GM19467 (cell line): ENCODE results near the gene RBM44.

Experiments used
- ATAC-seq: cut with Tn5 transposase; IDR thresholded peaks from one replicate; pipeline ENCODE4 v1.9.1; 2021; ENCODE audit warnings: mild to moderate bottlenecking, moderate library complexity; ENCODE audit not compliant: unreplicated experiment

The RBM44 gene

DNA sequence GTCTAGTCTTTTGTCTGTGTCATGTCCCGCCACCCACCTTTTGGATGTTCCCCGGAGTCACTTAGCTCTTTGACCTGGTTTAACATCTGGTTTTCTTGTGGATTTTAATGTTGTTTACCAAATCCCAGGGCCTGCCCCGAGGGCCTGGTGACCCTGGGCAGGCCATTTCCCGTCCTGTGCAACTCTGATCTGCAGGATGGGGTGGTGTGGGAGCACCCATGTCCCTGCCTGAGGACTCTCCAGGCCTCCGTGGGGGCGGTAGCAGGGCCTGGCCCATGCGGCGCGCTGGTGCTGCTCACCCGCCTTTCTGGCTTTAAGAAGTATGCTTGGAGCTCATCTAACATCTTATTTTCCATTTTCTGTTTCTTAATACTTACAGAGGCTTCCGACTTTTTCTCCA is 71.5 kb downstream of the RBM44 start:
- no peak for ATAC-seq

DNA sequence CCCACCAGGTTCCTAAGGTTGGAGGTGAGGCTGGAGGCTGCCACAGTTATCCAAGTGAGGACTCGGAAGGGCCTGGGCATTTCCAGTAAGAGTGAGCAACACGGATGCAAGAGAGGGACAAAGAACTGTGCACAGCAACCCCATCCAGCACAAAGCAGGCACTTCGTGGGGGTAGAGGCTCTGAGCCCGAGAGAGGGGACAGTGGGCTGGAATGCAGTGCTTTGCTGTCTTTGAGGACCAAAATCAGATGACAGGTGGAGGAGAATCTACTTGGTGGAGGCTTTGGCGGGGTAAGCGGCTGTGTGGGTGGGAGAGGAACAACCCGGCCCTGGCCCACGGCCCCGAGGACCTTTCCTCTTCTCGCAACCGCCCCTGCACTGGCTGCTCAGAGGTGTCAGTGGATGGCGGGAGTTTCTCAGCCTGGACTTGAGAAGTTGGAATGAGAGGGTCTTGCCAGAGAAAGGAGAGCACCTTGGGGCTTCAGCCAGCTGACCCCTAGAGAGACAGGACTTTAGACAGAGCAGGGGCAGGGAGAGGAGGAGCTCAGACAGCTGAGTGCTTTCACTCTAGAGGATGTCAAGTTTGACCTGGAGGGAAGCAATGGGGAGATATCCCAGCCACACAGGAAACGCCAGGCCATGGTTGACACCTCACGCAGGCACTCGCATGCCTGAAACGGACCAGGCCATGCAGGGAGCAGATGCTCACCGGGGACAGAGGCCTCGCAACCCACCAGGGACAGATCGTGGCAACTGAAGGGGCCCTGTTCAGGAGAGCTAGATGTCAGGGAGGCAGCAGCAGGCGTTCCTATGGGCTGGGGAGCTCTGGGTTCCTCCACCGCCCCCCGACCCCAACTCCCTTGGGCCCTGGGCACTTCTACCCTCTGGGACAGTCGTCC is 72.4 kb downstream of the RBM44 start:
- ATAC-seq = no peak

- no peak for ATAC-seq
Measured at GRCh38 chr2:237872178-237872887, 73.8 kb downstream of the RBM44 start.

- no peak for ATAC-seq
Measured at GRCh38 chr2:237873421-237873831, 74.8 kb downstream of the RBM44 start.

DNA sequence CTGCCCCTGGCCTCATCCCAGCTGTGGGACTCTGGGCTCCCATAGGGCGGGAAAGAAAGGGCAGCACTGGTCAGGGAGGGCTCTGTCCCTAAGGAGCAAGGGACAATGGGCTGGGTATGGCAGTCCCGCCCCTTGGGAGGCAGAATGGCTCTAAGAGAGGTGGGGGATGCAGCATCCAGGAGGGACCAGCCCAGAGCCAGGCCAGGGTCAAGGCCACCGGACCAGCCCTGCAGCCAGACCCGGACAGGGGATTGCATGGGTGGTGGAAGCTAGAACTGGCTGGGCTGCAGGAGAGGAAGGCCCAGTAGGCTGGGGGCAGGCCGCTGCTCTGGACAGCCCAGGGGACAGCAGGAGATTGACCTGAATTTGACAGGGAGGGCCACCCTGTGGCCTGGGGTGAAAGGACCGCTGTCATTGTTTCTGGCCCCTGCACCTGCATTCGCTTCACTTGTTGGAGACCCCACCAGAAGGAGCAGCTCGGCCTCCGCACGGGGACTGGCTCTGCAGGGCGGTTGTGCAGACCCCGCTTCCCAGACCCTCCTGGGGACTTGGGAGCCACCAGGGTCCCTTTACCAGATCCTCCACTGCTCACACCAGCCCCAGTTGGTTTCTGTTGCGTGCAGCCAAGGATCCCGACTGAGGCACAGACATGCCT is 75.4 kb downstream of the RBM44 start:
- no peak for ATAC-seq

DNA sequence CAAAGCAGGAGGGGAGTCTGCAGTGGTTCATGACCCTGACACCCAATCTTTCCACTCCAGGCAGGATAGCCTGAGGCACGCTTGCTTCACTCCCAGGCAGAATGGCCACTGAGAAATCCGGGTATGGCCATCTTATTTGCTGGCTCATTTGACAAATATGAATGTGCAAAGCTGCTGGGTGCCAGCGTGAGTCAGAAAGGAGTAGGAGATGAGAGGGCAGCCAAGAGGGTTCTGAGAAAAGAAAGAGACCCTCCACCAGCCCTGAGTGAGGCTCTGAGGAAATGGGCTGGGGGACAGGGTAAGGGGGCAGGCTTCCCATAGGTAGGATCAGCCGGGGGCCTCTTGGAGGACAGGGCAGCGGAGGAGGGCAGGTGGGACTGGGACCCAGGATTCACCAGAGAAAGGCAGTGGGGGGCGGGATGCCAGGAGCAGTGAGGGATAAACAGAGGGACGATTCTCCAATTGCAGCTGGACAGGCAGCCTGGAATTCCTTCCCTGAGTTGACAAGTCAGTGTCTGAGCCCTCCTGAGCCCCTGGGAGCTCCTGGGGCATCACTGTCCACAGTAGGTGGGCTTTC is 76.1 kb downstream of the RBM44 start:
- ATAC-seq = no peak

DNA sequence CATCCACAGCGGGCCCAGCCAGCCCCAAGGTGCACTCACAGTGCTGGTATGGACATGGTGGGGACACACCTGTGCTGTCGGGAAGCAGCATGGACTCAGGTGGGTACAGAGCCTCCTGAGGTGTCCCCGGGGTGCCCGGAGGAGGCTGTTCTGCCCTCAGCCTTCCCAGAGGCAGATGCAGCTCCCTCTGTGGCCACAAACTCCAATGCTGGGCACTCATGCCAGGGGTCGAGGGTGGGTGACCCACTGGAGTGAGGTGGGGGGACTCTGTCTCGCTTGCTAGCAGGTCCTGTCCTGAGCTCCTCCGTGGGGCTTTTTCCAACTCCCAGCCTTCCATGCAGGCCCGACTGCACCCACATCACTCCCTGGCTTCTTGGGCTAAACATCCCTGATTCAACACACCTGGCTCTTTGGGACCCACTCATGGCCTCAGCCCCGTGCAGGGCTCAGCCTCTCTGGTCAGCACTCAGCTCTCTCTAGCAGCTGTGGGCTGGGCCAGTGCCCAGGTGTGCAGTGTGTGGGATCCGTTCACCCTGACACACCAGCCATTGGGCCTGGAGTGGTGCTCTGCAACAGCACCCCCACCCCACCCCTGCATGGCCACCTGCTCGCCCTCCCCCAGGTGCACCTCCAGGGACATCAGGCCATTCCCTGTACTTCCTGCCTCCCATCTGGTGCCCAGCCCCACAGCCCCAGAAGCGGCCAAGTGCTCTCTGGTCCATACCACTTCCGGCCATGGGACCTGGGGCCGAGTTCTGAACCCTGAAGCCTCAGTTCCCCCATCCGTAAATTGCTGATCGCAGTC is 76.9 kb downstream of the RBM44 start:
- ATAC-seq = no peak

GRCh38 chr2:237876061-237876526 is 77.5 kb downstream of the RBM44 start:
- ATAC-seq = no peak

DNA sequence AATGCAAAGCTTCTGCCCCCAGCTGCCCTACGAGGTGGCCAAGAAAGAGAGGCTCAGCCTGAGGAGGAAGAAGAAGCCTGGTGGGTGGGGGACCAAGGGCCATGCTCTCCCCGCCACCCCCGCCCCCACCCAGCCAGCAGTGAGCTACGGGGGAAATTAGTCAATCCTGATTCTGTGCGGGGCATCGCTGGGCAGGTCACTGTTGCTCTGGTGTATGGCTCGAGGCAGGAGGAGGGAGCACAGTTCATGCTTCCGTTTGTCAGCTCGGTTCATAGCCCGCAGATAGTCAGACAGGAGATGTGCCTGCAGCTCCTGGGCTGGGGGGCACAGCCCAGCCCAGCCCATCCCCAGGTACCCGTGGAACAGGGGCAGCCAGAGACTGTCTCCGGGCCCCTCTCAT is 78.0 kb downstream of the RBM44 start:
- no peak for ATAC-seq

DNA sequence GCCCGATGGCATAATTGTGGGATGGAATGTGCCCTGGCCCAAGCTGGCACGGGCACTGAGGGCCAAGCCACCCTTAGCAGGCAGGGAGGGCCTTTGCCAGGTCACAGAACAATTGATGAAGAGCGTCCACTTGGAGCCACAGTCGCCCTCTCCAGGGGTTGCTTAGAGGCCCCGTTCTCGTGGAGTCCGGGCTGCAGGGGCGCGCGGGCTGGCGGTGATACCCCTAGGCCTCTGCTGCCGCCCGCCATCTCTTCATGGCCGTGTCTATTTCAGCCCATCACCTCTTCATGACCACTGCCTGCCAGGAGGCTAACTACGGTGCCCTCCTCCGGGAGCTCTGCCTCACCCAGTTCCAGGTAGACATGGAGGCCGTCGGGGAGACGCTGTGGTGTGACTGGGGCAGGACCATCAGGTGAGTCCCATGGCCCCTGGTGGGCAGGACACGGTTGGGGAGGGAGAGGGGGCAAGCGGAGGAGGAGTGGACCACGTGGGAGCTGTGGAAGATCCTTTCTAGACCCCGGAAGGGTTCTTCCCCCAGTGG is 78.4 kb downstream of the RBM44 start:
- no peak for ATAC-seq

DNA sequence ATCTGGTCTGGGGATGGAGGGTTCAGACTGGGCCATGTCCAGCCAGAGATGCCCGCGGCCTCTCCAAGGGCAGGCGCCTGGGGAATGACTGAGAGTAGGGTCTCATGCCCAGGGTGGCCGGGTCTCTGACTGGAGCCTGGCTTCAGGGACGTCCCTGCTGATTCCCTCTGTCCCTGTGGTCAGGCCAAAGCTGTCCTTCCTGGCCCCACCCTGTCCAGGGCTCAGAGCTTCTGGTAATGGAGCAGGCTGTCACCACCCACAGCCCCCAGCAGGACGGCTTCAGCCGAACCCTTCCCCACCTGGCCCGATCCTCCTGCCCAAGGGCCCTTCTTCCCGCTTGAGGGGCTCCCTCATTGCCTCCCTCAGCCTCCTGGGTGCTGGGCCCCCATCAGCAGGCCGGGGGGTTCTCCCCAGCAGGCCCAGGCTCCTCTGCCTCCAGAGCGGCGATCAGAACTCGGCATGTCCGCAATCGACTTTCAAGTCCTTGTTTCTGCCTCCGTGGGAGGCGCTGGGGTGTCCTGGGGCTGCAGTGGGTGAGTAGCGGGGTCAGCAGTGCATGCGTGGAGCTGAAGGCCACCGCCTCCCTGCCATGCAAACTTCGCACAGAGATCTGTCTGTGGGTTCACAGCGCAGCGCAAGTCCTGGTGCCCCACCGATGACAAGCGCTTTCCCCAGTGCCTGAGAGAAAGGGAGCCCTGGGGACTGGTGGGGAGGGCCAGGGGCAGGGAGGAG is 79.2 kb downstream of the RBM44 start:
- ATAC-seq = no peak

GRCh38 chr2:237878321-237879057 is 79.9 kb downstream of the RBM44 start:
- ATAC-seq = no peak

- no peak for ATAC-seq
Measured at GRCh38 chr2:237879058-237879430, 80.5 kb downstream of the RBM44 start.

- ATAC-seq = no peak
Measured at GRCh38 chr2:237879991-237880560, 81.5 kb downstream of the RBM44 start.

- no peak for ATAC-seq
Measured at GRCh38 chr2:237882510-237883481, 84.2 kb downstream of the RBM44 start.

- ATAC-seq = no peak
Measured at GRCh38 chr2:237883951-237884446, 85.4 kb downstream of the RBM44 start.

GRCh38 chr2:237884681-237885080 is 86.1 kb downstream of the RBM44 start:
- no peak for ATAC-seq
